SK-N-SH (cell line): ENCODE results near the gene CYB561.

Experiments
- TF ChIP-seq, protein P1 (sequence below): fragments of 200-600 bp; sonication (generic); IDR thresholded peaks from 2 replicates; pipeline ENCODE4 v1.6.1; 2017; ENCODE audit warnings: antibody characterized with exemption, mild to moderate bottlenecking, moderate library complexity
- TF ChIP-seq, protein P2 (sequence below): IDR thresholded peaks from 2 replicates; pipeline ENCODE4 v1.4.0; 2012; ENCODE audit warnings: low read depth, borderline replicate concordance

DNA sequence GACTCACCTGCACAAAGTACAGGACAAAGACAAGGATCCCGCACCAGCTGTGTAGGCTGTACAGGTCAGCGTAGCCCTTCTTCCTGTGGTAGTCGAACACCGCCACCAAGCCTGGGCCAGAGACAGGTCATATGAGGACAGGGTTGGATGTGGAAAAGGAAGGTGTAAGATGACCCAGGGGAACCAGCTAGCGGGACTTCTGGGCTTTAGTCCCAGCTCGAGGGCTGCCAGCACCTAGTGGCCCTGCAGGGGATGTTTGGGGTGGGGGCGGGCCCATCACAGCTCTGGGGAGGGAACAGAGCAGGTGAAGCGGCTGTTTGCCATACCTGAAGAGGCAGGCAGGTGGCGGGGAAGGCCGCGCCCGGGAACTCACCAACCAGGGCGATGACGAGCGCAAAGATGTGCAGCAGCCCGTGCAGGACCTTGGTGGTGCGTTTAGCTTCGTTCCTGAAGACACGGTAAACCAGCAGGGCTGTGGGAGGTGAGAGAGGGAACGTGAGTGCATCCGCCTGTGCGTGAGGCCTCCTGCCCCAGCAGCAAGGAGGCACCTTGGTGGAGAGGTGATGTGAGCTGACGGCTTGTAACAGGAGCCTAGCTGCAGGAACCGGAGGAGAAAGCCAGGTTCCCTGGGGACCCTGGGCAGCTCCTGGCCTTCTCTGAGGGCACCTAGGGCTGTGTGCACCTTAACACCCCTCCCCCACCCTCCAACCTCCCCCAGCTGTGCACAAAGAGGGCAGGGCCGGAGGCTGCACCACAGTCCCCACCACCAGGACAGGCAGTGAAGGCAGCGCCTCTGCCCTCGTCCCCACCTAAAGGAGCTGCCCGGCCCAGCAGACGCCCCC lies 10.2 kb downstream of the CYB561 start:
- TF ChIP-seq, protein P1, sequence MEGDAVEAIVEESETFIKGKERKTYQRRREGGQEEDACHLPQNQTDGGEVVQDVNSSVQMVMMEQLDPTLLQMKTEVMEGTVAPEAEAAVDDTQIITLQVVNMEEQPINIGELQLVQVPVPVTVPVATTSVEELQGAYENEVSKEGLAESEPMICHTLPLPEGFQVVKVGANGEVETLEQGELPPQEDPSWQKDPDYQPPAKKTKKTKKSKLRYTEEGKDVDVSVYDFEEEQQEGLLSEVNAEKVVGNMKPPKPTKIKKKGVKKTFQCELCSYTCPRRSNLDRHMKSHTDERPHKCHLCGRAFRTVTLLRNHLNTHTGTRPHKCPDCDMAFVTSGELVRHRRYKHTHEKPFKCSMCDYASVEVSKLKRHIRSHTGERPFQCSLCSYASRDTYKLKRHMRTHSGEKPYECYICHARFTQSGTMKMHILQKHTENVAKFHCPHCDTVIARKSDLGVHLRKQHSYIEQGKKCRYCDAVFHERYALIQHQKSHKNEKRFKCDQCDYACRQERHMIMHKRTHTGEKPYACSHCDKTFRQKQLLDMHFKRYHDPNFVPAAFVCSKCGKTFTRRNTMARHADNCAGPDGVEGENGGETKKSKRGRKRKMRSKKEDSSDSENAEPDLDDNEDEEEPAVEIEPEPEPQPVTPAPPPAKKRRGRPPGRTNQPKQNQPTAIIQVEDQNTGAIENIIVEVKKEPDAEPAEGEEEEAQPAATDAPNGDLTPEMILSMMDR: 0 out of 2 replicates have a peak, but pooled peaks have one; percentile 12
- TF ChIP-seq, protein P2, sequence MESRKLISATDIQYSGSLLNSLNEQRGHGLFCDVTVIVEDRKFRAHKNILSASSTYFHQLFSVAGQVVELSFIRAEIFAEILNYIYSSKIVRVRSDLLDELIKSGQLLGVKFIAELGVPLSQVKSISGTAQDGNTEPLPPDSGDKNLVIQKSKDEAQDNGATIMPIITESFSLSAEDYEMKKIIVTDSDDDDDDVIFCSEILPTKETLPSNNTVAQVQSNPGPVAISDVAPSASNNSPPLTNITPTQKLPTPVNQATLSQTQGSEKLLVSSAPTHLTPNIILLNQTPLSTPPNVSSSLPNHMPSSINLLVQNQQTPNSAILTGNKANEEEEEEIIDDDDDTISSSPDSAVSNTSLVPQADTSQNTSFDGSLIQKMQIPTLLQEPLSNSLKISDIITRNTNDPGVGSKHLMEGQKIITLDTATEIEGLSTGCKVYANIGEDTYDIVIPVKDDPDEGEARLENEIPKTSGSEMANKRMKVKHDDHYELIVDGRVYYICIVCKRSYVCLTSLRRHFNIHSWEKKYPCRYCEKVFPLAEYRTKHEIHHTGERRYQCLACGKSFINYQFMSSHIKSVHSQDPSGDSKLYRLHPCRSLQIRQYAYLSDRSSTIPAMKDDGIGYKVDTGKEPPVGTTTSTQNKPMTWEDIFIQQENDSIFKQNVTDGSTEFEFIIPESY: no peak
